HL-60/S4 treated with retinoic acid at 250 ng/mL for 4 days and 3 days (cell line): Measurements from ENCODE around the gene GTF2F2.
"Not testable (repeated sequence)": the region's sequence is repeated elsewhere in the genome, so short reads cannot be mapped to it uniquely, and the experiment has no call there.

Experiments
- in situ Hi-C: fragments of 300-500 bp; cut with MboI; formaldehyde crosslinking; loops from 2 replicates; pipeline ENCODE4 v1.7.0; 2022; ENCODE audit warnings: low sequenced_read_pairs

GTF2F2 gene

GRCh38 chr13:45178349-45179162, 58.2 kb downstream of the GTF2F2 start:
- in situ Hi-C loops: no loop called here

- in situ Hi-C loops: no loop called here
Observed at GRCh38 chr13:45179428-45179827, 59.1 kb downstream of the GTF2F2 start.

GRCh38 chr13:45180303-45180702, 60.0 kb downstream of the GTF2F2 start:
- in situ Hi-C loops: no loop called here

- in situ Hi-C loops: no loop called here
Observed at GRCh38 chr13:45180713-45181601, 60.6 kb downstream of the GTF2F2 start.

- in situ Hi-C loops: no loop called here
Observed at GRCh38 chr13:45184693-45185092, 64.4 kb downstream of the GTF2F2 start.

- in situ Hi-C loops: no loop called here
Observed at GRCh38 chr13:45185286-45185685, 65.0 kb downstream of the GTF2F2 start.

GRCh38 chr13:45189077-45189476, 68.8 kb downstream of the GTF2F2 start:
- in situ Hi-C loops: not testable (repeated sequence)

- in situ Hi-C loops: not testable (repeated sequence)
Observed at GRCh38 chr13:45189511-45189910, 69.2 kb downstream of the GTF2F2 start.

GRCh38 chr13:45191874-45192273, 71.6 kb downstream of the GTF2F2 start:
- in situ Hi-C loops: no loop called here

- in situ Hi-C loops: no loop called here
Observed at GRCh38 chr13:45194081-45194939, 74.0 kb downstream of the GTF2F2 start.

GRCh38 chr13:45195421-45195820, 75.1 kb downstream of the GTF2F2 start:
- in situ Hi-C loops: no loop called here

- in situ Hi-C loops: no loop called here
Observed at GRCh38 chr13:45196096-45196495, 75.8 kb downstream of the GTF2F2 start.

GRCh38 chr13:45196622-45197021, 76.3 kb downstream of the GTF2F2 start:
- in situ Hi-C loops: no loop called here

- in situ Hi-C loops: no loop called here
Observed at GRCh38 chr13:45198041-45198440, 77.7 kb downstream of the GTF2F2 start.

- in situ Hi-C loops: no loop called here
Observed at GRCh38 chr13:45198924-45199323, 78.6 kb downstream of the GTF2F2 start.

- in situ Hi-C loops: no loop called here
Observed at GRCh38 chr13:45199711-45200110, 79.4 kb downstream of the GTF2F2 start.

- in situ Hi-C loops: no loop called here
Observed at GRCh38 chr13:45200701-45201232, 80.5 kb downstream of the GTF2F2 start, which contains the start of gene KCTD4. KCTD4 (minus strand) TSS chr13:45201045; CDS start chr13:45194567, 6,478 bp downstream.

GRCh38 chr13:45205124-45205523, 84.8 kb downstream of the GTF2F2 start:
- in situ Hi-C loops: no loop called here

- in situ Hi-C loops: no loop called here
Observed at GRCh38 chr13:45206340-45206739, 86.0 kb downstream of the GTF2F2 start.

GRCh38 chr13:45207319-45207718, 87.0 kb downstream of the GTF2F2 start:
- in situ Hi-C loops: no loop called here

- in situ Hi-C loops: no loop called here
Observed at GRCh38 chr13:45208132-45208531, 87.8 kb downstream of the GTF2F2 start.
